ENCODE results near the gene GNG2.

GNG2 gene

GRCh38 chr14:51849097-51849496 is 11.3 kb upstream of the GNG2 start:
- no peaks in the 10 kb centered on the region for H3K9me2 ChIP-seq (replicated peaks; ENCODE audit: control insufficient read depth, low read length)
- H3K4me2 ChIP-seq (ENCODE audit: low read length) = no peak overlapping the region
- no peaks in the 10 kb centered on the region for H3K79me2 ChIP-seq (ENCODE audit: control insufficient read depth, low read length)
- peaks cover 6% of the 10 kb centered on the region; the same call in 1 of the 2 replicates for H3K9me3 ChIP-seq (ENCODE audit: control insufficient read depth, insufficient read depth, low read length)
- no peak overlapping the region for H3K4me3 ChIP-seq (ENCODE audit: low read length)
- H3F3A ChIP-seq (ENCODE audit: control insufficient read depth, insufficient read depth) = no peaks in the 10 kb centered on the region
- no peak overlapping the region for H3K27ac ChIP-seq (ENCODE audit: low read depth, low read length)
- peaks cover 7% of the 10 kb centered on the region for H3K36me3 ChIP-seq (ENCODE audit: control insufficient read depth, low read length)
- H3K27me3 ChIP-seq (ENCODE audit: control insufficient read depth, low read length) = no peaks in the 10 kb centered on the region
- no peaks in the 10 kb centered on the region for H4K20me1 ChIP-seq (ENCODE audit: control insufficient read depth, insufficient read depth, low read depth, low read length)
- TF ChIP-seq EZH2phosphoT487 (IDR thresholded peaks at IDR 0.05; ENCODE audit: borderline replicate concordance, low read length) (no peak), CTCF (IDR thresholded peaks at IDR 0.05; ENCODE audit: low read depth, low read length, poor library complexity, severe bottlenecking) (no peak)
- peaks cover 34% of the 10 kb centered on the region for H3K4me1 ChIP-seq (ENCODE audit: control insufficient read depth, low read length)

GRCh38 chr14:51850651-51851050 is 9.8 kb upstream of the GNG2 start:
- Histone ChIP-seq H3F3A (ENCODE audit: control insufficient read depth, insufficient read depth) (no peaks in the 10 kb centered on the region), H3K4me2 (ENCODE audit: low read length) (no peak overlapping the region), H3K4me1 (ENCODE audit: control insufficient read depth, low read length) (peaks cover 34% of the 10 kb centered on the region), H3K27ac (ENCODE audit: low read depth, low read length) (no peak overlapping the region), H3K79me2 (ENCODE audit: control insufficient read depth, low read length) (no peaks in the 10 kb centered on the region), H3K9me3 (ENCODE audit: control insufficient read depth, insufficient read depth, low read length) (peaks cover 6% of the 10 kb centered on the region; the same call in 1 of the 2 replicates), H3K27me3 (ENCODE audit: control insufficient read depth, low read length) (no peaks in the 10 kb centered on the region), H3K9me2 (replicated peaks; ENCODE audit: control insufficient read depth, low read length) (no peaks in the 10 kb centered on the region), H3K4me3 (ENCODE audit: low read length) (no peak overlapping the region), H4K20me1 (ENCODE audit: control insufficient read depth, insufficient read depth, low read depth, low read length) (no peaks in the 10 kb centered on the region), H3K36me3 (ENCODE audit: control insufficient read depth, low read length) (peaks cover 7% of the 10 kb centered on the region)
- TF ChIP-seq EZH2phosphoT487 (IDR thresholded peaks at IDR 0.05; ENCODE audit: borderline replicate concordance, low read length) = no peak

GRCh38 chr14:51852541-51852940 is 7.9 kb upstream of the GNG2 start:
- Histone ChIP-seq H3K4me1 (ENCODE audit: control insufficient read depth, low read length) (peaks cover 22% of the 10 kb centered on the region), H3K27ac (ENCODE audit: low read depth, low read length) (no peak overlapping the region), H3K9me3 (ENCODE audit: control insufficient read depth, insufficient read depth, low read length) (peaks cover 6% of the 10 kb centered on the region; the same call in 1 of the 2 replicates), H3K9me2 (replicated peaks; ENCODE audit: control insufficient read depth, low read length) (no peaks in the 10 kb centered on the region), H3K4me2 (ENCODE audit: low read length) (no peak overlapping the region), H3K27me3 (ENCODE audit: control insufficient read depth, low read length) (no peaks in the 10 kb centered on the region), H3K4me3 (ENCODE audit: low read length) (no peak overlapping the region), H3K36me3 (ENCODE audit: control insufficient read depth, low read length) (no peaks in the 10 kb centered on the region), H3K79me2 (ENCODE audit: control insufficient read depth, low read length) (no peaks in the 10 kb centered on the region), H3F3A (ENCODE audit: control insufficient read depth, insufficient read depth) (no peaks in the 10 kb centered on the region), H4K20me1 (ENCODE audit: control insufficient read depth, insufficient read depth, low read depth, low read length) (no peaks in the 10 kb centered on the region)
- TF ChIP-seq CTCF (IDR thresholded peaks at IDR 0.05; ENCODE audit: low read depth, low read length, poor library complexity, severe bottlenecking) (no peak), EZH2phosphoT487 (IDR thresholded peaks at IDR 0.05; ENCODE audit: borderline replicate concordance, low read length) (no peak)

GRCh38 chr14:51855234-51855633 is 5.2 kb upstream of the GNG2 start:
- Histone ChIP-seq H3K9me2 (replicated peaks; ENCODE audit: control insufficient read depth, low read length) (no peaks in the 10 kb centered on the region), H3K4me1 (ENCODE audit: control insufficient read depth, low read length) (peaks cover 14% of the 10 kb centered on the region), H3K79me2 (ENCODE audit: control insufficient read depth, low read length) (no peaks in the 10 kb centered on the region), H3K27ac (ENCODE audit: low read depth, low read length) (no peak overlapping the region), H3K36me3 (ENCODE audit: control insufficient read depth, low read length) (no peaks in the 10 kb centered on the region), H3K4me2 (ENCODE audit: low read length) (no peak overlapping the region), H3K4me3 (ENCODE audit: low read length) (no peak overlapping the region), H3F3A (ENCODE audit: control insufficient read depth, insufficient read depth) (peaks cover 5% of the 10 kb centered on the region; the same call in 1 of the 2 replicates), H4K20me1 (ENCODE audit: control insufficient read depth, insufficient read depth, low read depth, low read length) (no peaks in the 10 kb centered on the region), H3K9me3 (ENCODE audit: control insufficient read depth, insufficient read depth, low read length) (no peaks in the 10 kb centered on the region), H3K27me3 (ENCODE audit: control insufficient read depth, low read length) (no peaks in the 10 kb centered on the region; the same call in 1 of the 2 replicates)
- TF ChIP-seq EZH2phosphoT487 (IDR thresholded peaks at IDR 0.05; ENCODE audit: borderline replicate concordance, low read length) (no peak), CTCF (IDR thresholded peaks at IDR 0.05; ENCODE audit: low read depth, low read length, poor library complexity, severe bottlenecking) (no peak)
